A673 (cell line): Measurements from ENCODE around the gene CTCF. TPM values are rescaled to one million over a fixed set of nuclear protein-coding genes. Genes with fewer than 3 reads are reported as not detected.

Experiments
- BruUV-seq: library from RNA; stranded (reverse); fragments of 400-500 nt; replicated peaks from 2 replicates; lab custom pipeline; 2021; lab: Mats Ljungman, UMichigan
- CTCF ChIA-PET: fragments of 300-600 bp; sonication (Branson Sonifier 250); formaldehyde crosslinking; loops from one replicate; lab custom pipeline; 2022; ENCODE audit warnings: antibody characterized with exemption; lab: Charles Lee
- POLR2A ChIA-PET: fragments of 300-600 bp; sonication (Branson Sonifier 250); formaldehyde crosslinking; loops from one replicate; lab custom pipeline; 2022; ENCODE audit warnings: antibody characterized with exemption; ENCODE audit not compliant: low non-redundant PET; lab: Charles Lee
- DNase-seq: peaks from one replicate; pipeline ENCODE4 v3.0.0-alpha.2; 2015; ENCODE audit warnings: low spot score
- H3K27ac ChIP-seq: fragments of 200-600 bp; sonication (generic); 2 replicates; pipeline ENCODE4 v1.5.1; 2016; ENCODE audit warnings: mixed run types, low read depth, mild to moderate bottlenecking, mixed read lengths, antibody characterized with exemption, low read length; ENCODE audit not compliant: poor library complexity, severe bottlenecking
- H3K27me3 ChIP-seq: fragments of 200-600 bp; sonication (generic); replicated peaks from 2 replicates; pipeline ENCODE4 v1.6.1; 2017; ENCODE audit warnings: mixed run types, low read depth, mild to moderate bottlenecking, mixed read lengths, antibody characterized with exemption, low read length; ENCODE audit not compliant: insufficient read depth, poor library complexity
- H3K36me3 ChIP-seq: fragments of 200-600 bp; sonication (generic); 2 replicates; pipeline ENCODE4 v1.6.1; 2016; ENCODE audit warnings: mixed run types, mild to moderate bottlenecking, mixed read lengths, antibody characterized with exemption, low read length; ENCODE audit not compliant: insufficient read depth, poor library complexity, severe bottlenecking
- H3K4me1 ChIP-seq: fragments of 200-600 bp; sonication (generic); 2 replicates; pipeline ENCODE4 v1.6.1; 2017; ENCODE audit warnings: mixed run types, mild to moderate bottlenecking, mixed read lengths, antibody characterized with exemption, low read length; ENCODE audit not compliant: insufficient read depth, poor library complexity, severe bottlenecking
- H3K4me3 ChIP-seq: fragments of 200-600 bp; sonication (generic); 2 replicates; pipeline ENCODE4 v1.5.1; 2016; ENCODE audit warnings: low read depth, mixed run types, mild to moderate bottlenecking, mixed read lengths, low read length; ENCODE audit not compliant: poor library complexity, severe bottlenecking
- H3K9me3 ChIP-seq: fragments of 200-600 bp; sonication (generic); 2 replicates; pipeline ENCODE4 v1.6.1; 2016; ENCODE audit warnings: mixed run types, low read depth, mild to moderate bottlenecking, mixed read lengths, antibody characterized with exemption, low read length; ENCODE audit not compliant: poor library complexity, severe bottlenecking
- CTCF ChIP-seq: fragments of 300-800, 200-600 bp; sonication (generic); conservative IDR thresholded peaks from 2 replicates; pipeline ENCODE4 v1.5.1; 2017; ENCODE audit warnings: low read depth, mild to moderate bottlenecking, antibody characterized with exemption, low read length, moderate library complexity, mixed read lengths
- EZH2 ChIP-seq: fragments of 200-600 bp; sonication (generic); IDR thresholded peaks from 2 replicates; pipeline ENCODE4 v1.6.1; 2017; ENCODE audit warnings: borderline replicate concordance, low read depth, mild to moderate bottlenecking, mixed read lengths, antibody characterized with exemption, low read length; ENCODE audit not compliant: poor library complexity, severe bottlenecking
- intact Hi-C: fragments of 100-400 bp; cut with micrococcal nuclease; formaldehyde crosslinking; loops from one replicate; pipeline ENCODE4 v1.10.0; 2022; ENCODE audit not compliant: unreplicated experiment
- total RNA-seq: library from RNA; stranded (reverse); gene quantifications from 2 replicates; pipeline ENCODE4 v1.2.3, GENCODE V29; 2021

Gene CTCF
- total RNA-seq, 1 experiment from 2014 or later, result 74.7 TPM

- DNase-seq, result peak; percentile 94
- TF ChIP-seq CTCF (peak; percentile 45; the same call in 1 of the 2 replicates), EZH2 (no peak)
- no peak overlapping the region for H3K4me3 ChIP-seq
- no peaks in the 10 kb centered on the region for H3K9me3 ChIP-seq
- no peaks in the 10 kb centered on the region for H3K27me3 ChIP-seq
- H3K27ac ChIP-seq, result peak overlapping the region; percentile 65
- ChIA-PET POLR2A (no interaction called here), CTCF (interaction anchor here (0.6 to 1.0 kb wide), 3 partner anchors 69 to 361 kb away, joined by 3 to 12 read pairs (median 4); no protein-coding TSS in a partner anchor)
- no TSS peak for BruUV-seq
- H3K36me3 ChIP-seq, result peaks cover 55% of the 10 kb centered on the region
- H3K4me1 ChIP-seq, result peaks cover 18% of the 10 kb centered on the region
- intact Hi-C loops, result loop anchor here (2.0 to 5.0 kb wide), 2 partner anchors 34 to 70 kb away; partner anchors contain the start of gene CTCF
Measured at GRCh38 chr16:67632415-67633172, 70.3 kb downstream of the CTCF start.

GRCh38 chr16:67636713-67637112 is 74.4 kb downstream of the CTCF start:
- Histone ChIP-seq H3K36me3 (peaks cover 42% of the 10 kb centered on the region), H3K9me3 (no peaks in the 10 kb centered on the region), H3K27me3 (no peaks in the 10 kb centered on the region), H3K4me3 (no peak overlapping the region), H3K4me1 (peaks cover 16% of the 10 kb centered on the region), H3K27ac (no peak overlapping the region)
- no TSS peak for BruUV-seq
- no peak for DNase-seq
- CTCF ChIA-PET, result no interaction called here
- TF ChIP-seq CTCF (no peak), EZH2 (no peak)
- intact Hi-C loops, result no loop called here
- POLR2A ChIA-PET, result no interaction called here

- CTCF ChIA-PET, result no interaction called here
- no peak for TF ChIP-seq CTCF
- no peak for TF ChIP-seq EZH2
- Histone ChIP-seq H3K36me3 (peaks cover 42% of the 10 kb centered on the region), H3K4me3 (no peak overlapping the region), H3K4me1 (peaks cover 7% of the 10 kb centered on the region), H3K27ac (no peak overlapping the region), H3K9me3 (no peaks in the 10 kb centered on the region), H3K27me3 (no peaks in the 10 kb centered on the region)
- intact Hi-C loops, result no loop called here
- DNase-seq, result no peak
- POLR2A ChIA-PET, result no interaction called here
- no TSS peak for BruUV-seq
Measured at GRCh38 chr16:67637625-67638024, 75.3 kb downstream of the CTCF start.
